ENCODE measurements around the gene DCAF6. TPM values are rescaled to one million over a fixed set of nuclear protein-coding genes. Genes with fewer than 3 reads are reported as not detected.

The DCAF6 gene
- total RNA-seq, 1 experiment from 2014 or later = 41.9 TPM

DNA sequence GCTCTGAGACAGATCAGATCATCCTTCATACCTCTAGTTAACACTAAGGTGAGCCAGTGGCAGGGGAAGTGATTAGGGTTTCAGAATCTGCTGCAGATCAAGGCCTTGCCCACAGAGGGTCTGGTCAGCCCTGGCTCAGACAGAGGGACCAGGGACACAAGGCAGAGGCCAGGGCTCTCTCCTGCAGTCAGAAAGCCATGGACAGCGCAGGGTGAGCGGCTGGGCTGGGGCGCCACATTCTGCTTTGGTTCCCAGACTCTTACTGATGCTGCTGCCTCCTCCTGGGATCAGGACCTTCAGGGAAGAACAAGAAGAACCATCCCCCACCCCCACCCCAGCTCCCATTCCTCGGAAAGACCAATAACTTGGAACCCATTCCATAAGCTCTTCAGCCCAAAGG is 157.1 kb downstream of the DCAF6 start:
- ChIA-PET POLR2A (no interaction called here), CTCF (interaction anchor here (0.9 kb wide), 1 partner anchor 228 kb away, joined by 4 read pairs; no protein-coding TSS in a partner anchor)
- no peak overlapping the region for H3K4me3 ChIP-seq (ENCODE audit: low read depth, low read length)
- Mint-ChIP-seq H3K4me3 (ENCODE audit: unreplicated experiment) (no peak overlapping the region), H3K36me3 (ENCODE audit: insufficient read depth, unreplicated experiment) (peaks cover 64% of the 10 kb centered on the region), H3K27me3 (ENCODE audit: insufficient read depth, unreplicated experiment) (no peaks in the 10 kb centered on the region), H3K27ac (ENCODE audit: unreplicated experiment) (no peak overlapping the region), H3K4me1 (ENCODE audit: low read depth, unreplicated experiment) (peaks cover 7% of the 10 kb centered on the region), H3K9me3 (ENCODE audit: unreplicated experiment) (no peaks in the 10 kb centered on the region)
- DNase-seq = no peak
- no peaks in the 10 kb centered on the region; the same call in 1 of the 2 replicates for H3K36me3 ChIP-seq (ENCODE audit: control insufficient read depth, insufficient read depth, low read length)
- no TSS peak for BruUV-seq (replicated peaks)
- no peaks in the 10 kb centered on the region for H3K4me1 ChIP-seq
- H3K9me3 ChIP-seq = no peaks in the 10 kb centered on the region
- no peaks in the 10 kb centered on the region for H3K27me3 ChIP-seq (replicated peaks; ENCODE audit: control insufficient read depth, insufficient read depth, low read length)
- intact Hi-C loops (cut with micrococcal nuclease; ENCODE audit: unreplicated experiment) = loop anchor here (1.0 kb wide), 2 partner anchors 53 to 229 kb away; no protein-coding TSS in a partner anchor
- TF ChIP-seq, protein P1, sequence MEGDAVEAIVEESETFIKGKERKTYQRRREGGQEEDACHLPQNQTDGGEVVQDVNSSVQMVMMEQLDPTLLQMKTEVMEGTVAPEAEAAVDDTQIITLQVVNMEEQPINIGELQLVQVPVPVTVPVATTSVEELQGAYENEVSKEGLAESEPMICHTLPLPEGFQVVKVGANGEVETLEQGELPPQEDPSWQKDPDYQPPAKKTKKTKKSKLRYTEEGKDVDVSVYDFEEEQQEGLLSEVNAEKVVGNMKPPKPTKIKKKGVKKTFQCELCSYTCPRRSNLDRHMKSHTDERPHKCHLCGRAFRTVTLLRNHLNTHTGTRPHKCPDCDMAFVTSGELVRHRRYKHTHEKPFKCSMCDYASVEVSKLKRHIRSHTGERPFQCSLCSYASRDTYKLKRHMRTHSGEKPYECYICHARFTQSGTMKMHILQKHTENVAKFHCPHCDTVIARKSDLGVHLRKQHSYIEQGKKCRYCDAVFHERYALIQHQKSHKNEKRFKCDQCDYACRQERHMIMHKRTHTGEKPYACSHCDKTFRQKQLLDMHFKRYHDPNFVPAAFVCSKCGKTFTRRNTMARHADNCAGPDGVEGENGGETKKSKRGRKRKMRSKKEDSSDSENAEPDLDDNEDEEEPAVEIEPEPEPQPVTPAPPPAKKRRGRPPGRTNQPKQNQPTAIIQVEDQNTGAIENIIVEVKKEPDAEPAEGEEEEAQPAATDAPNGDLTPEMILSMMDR (IDR thresholded peaks at IDR 0.05; ENCODE audit: insufficient read depth in 1 of 2, low read depth in 1 of 2, low read length in 1 of 2, severe bottlenecking in 1 of 2, unreplicated experiment in 1 of 2) = no peak

DNA sequence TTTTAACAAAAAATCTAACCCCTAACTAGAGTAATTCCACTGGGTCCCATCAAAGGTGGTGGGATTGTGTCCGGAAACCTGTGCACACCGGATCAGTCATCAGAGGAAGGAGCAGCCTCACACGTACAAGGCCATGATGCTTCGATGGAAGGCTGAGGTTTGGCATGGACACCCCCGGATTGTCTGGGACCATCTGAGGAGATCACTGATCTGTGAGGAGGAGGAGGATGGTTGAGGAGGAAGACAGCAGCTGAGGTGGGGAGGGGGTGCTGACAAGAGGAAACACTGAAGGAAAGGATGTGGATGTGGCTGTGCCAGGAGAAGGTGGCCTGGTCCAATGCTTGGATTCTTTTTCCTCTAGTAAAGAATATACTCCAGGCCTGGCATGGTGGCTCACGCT is 159.0 kb downstream of the DCAF6 start:
- intact Hi-C loops (cut with micrococcal nuclease; ENCODE audit: unreplicated experiment) = no loop called here
- no peaks in the 10 kb centered on the region; the same call in 1 of the 2 replicates for H3K36me3 ChIP-seq (ENCODE audit: control insufficient read depth, insufficient read depth, low read length)
- H3K9me3 ChIP-seq = no peaks in the 10 kb centered on the region
- ChIA-PET POLR2A (no interaction called here), CTCF (no interaction called here)
- Mint-ChIP-seq H3K4me3 (ENCODE audit: unreplicated experiment) (no peak overlapping the region), H3K27ac (ENCODE audit: unreplicated experiment) (no peak overlapping the region), H3K9me3 (ENCODE audit: unreplicated experiment) (no peaks in the 10 kb centered on the region), H3K27me3 (ENCODE audit: insufficient read depth, unreplicated experiment) (no peaks in the 10 kb centered on the region), H3K36me3 (ENCODE audit: insufficient read depth, unreplicated experiment) (peaks cover 58% of the 10 kb centered on the region), H3K4me1 (ENCODE audit: low read depth, unreplicated experiment) (no peaks in the 10 kb centered on the region)
- H3K4me1 ChIP-seq = no peaks in the 10 kb centered on the region
- DNase-seq = no peak
- no TSS peak for BruUV-seq (replicated peaks)
- TF ChIP-seq, protein P1 (IDR thresholded peaks at IDR 0.05; ENCODE audit: insufficient read depth in 1 of 2, low read depth in 1 of 2, low read length in 1 of 2, severe bottlenecking in 1 of 2, unreplicated experiment in 1 of 2) = no peak
- H3K27me3 ChIP-seq (replicated peaks; ENCODE audit: control insufficient read depth, insufficient read depth, low read length) = no peaks in the 10 kb centered on the region
- no peak overlapping the region for H3K4me3 ChIP-seq (ENCODE audit: low read depth, low read length)

DNA sequence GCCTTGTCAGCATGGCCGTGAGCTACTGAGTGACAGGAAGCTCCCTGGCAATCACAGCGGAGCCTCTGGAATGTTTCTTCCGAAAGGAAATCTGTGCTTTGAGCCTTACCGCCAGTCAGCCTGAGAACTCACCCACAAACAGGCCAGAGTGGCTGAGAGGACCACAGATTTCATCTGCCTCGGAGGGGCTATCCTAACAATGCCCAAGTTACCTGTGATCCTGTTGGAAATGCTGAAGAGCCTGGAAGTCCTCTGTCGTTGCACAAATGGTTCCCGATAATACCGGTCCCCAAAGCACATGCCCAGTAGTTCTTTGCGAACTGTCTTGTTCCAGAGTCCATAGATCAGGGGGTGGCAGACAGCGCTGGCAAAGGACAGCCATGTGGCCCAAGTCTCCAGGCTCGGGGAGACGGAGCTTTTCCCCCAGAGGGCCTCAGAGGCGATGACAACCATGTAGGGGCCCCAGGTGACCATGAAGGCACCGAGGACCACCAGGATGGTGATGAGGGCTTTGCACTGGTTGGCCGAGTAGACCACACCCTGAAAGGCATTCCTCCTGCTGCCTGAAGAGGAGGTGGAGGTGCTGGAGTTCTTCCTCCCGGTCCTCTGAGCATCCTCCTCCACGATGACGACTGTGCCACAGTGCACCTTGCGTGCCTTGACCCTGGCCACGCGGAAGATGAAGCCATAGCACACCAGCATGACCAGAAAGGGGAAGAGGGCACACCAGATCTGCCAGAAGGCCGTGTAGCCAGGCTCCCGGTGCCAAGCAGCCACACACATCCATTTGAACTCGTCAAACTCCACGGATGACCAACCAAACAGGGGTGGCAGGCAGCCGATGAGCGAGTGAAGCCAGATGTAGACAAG is 160.0 kb downstream of the DCAF6 start:
- no peak overlapping the region for H3K4me3 ChIP-seq (ENCODE audit: low read depth, low read length)
- Mint-ChIP-seq H3K36me3 (ENCODE audit: insufficient read depth, unreplicated experiment) (peaks cover 49% of the 10 kb centered on the region), H3K9me3 (ENCODE audit: unreplicated experiment) (no peaks in the 10 kb centered on the region), H3K4me3 (ENCODE audit: unreplicated experiment) (no peak overlapping the region), H3K27me3 (ENCODE audit: insufficient read depth, unreplicated experiment) (no peaks in the 10 kb centered on the region), H3K4me1 (ENCODE audit: low read depth, unreplicated experiment) (no peaks in the 10 kb centered on the region), H3K27ac (ENCODE audit: unreplicated experiment) (no peak overlapping the region)
- TF ChIP-seq, protein P1 (IDR thresholded peaks at IDR 0.05; ENCODE audit: insufficient read depth in 1 of 2, low read depth in 1 of 2, low read length in 1 of 2, severe bottlenecking in 1 of 2, unreplicated experiment in 1 of 2) = no peak
- H3K4me1 ChIP-seq = no peaks in the 10 kb centered on the region
- BruUV-seq (replicated peaks) = no TSS peak
- POLR2A ChIA-PET = interaction anchor here (0.6 to 0.7 kb wide), 2 partner anchors 161 to 1046 kb away, joined by 4 to 6 read pairs; no protein-coding TSS in a partner anchor
- H3K27me3 ChIP-seq (replicated peaks; ENCODE audit: control insufficient read depth, insufficient read depth, low read length) = no peaks in the 10 kb centered on the region
- H3K9me3 ChIP-seq = no peaks in the 10 kb centered on the region
- intact Hi-C loops (cut with micrococcal nuclease; ENCODE audit: unreplicated experiment) = no loop called here
- H3K36me3 ChIP-seq (ENCODE audit: control insufficient read depth, insufficient read depth, low read length) = no peaks in the 10 kb centered on the region; the same call in 1 of the 2 replicates
- CTCF ChIA-PET = interaction anchor here (0.6 kb wide), 1 partner anchor 798 kb away, joined by 5 read pairs; no protein-coding TSS in a partner anchor
- no peak for DNase-seq
